CD14-positive monocyte (primary cell): Measurements from ENCODE around the gene ITGA3. TPM values are rescaled to one million over a fixed set of nuclear protein-coding genes. Genes with fewer than 3 reads are reported as not detected.

ENCODE experiments used
- DNase-seq, 3 donors: peaks; one replicate each; pipeline ENCODE4 v3.0.0-alpha.2; 2011 to 2022
- H2AFZ ChIP-seq: 2 replicates; pipeline ENCODE4 v1.6.0; 2012; ENCODE audit warnings: mild to moderate bottlenecking, low read depth, low read length, inconsistent platforms; ENCODE audit not compliant: insufficient read depth, poor library complexity, severe bottlenecking
- H3K27ac ChIP-seq, 2 donors: 1 replicate in 1 of 2; 2 replicates in 1 of 2; pipeline ENCODE4 v1.5.1; 2012 to 2013; ENCODE audit warnings: low read length in 2 of 2, control low read depth in 1 of 2, inconsistent platforms in 1 of 2, low read depth in 1 of 2, mild to moderate bottlenecking in 1 of 2
- H3K27me3 ChIP-seq, 2 donors: one replicate each; pipeline versions ENCODE4 v1.6.0 to v1.6.1; 2011 to 2013; ENCODE audit warnings: low read length in 2 of 2; ENCODE audit not compliant: control insufficient read depth in 2 of 2, insufficient read depth in 2 of 2
- H3K36me3 ChIP-seq, 2 donors: replicated peaks in 1 of 2; 1 replicate in 1 of 2; 2 replicates in 1 of 2; pipeline versions ENCODE4 v1.5.1 to v1.6.1; 2012 to 2013; ENCODE audit warnings: low read length in 2 of 2, control low read depth in 1 of 2, inconsistent platforms in 1 of 2, mild to moderate bottlenecking in 1 of 2; ENCODE audit not compliant: insufficient read depth in 2 of 2, control insufficient read depth in 1 of 2
- H3K4me1 ChIP-seq, 2 donors: 1 replicate in 1 of 2; 2 replicates in 1 of 2; pipeline versions ENCODE4 v1.5.1 to v1.6.1; 2012 to 2013; ENCODE audit warnings: low read length in 2 of 2, control low read depth in 1 of 2, inconsistent platforms in 1 of 2, mild to moderate bottlenecking in 1 of 2, moderate library complexity in 1 of 2; ENCODE audit not compliant: insufficient read depth in 2 of 2, control insufficient read depth in 1 of 2
- H3K4me2 ChIP-seq: replicated peaks from 2 replicates; pipeline ENCODE3; 2012; ENCODE audit warnings: low read length, moderate library complexity, mild to moderate bottlenecking; ENCODE audit not compliant: poor library complexity, severe bottlenecking; ENCODE audit errors: extremely low read depth
- H3K4me3 ChIP-seq, 3 experiments: fragments of 200-600 bp in 1 of 3; sonication (generic) in 1 of 3; replicated peaks in 1 of 3; 1 replicate in 2 of 3; 2 replicates in 1 of 3; pipeline ENCODE4 v1.5.1; 2011 to 2013; ENCODE audit warnings: low read length in 3 of 3, mild to moderate bottlenecking in 3 of 3, control low read depth in 2 of 3, low read depth in 2 of 3, inconsistent platforms in 1 of 3, moderate library complexity in 1 of 3
- H3K79me2 ChIP-seq: 2 replicates; pipeline ENCODE4 v1.6.0; 2012; ENCODE audit warnings: mild to moderate bottlenecking, control low read depth, inconsistent platforms, low read length, moderate library complexity; ENCODE audit not compliant: insufficient read depth
- H3K9ac ChIP-seq: 2 replicates; pipeline ENCODE4 v1.6.0; 2017; ENCODE audit warnings: low read length, mild to moderate bottlenecking; ENCODE audit not compliant: insufficient read depth, poor library complexity, severe bottlenecking
- H3K9me3 ChIP-seq, 2 donors: replicated peaks in 1 of 2; 1 replicate in 1 of 2; 2 replicates in 1 of 2; pipeline versions ENCODE4 v1.5.1 to v1.6.1; 2012 to 2013; ENCODE audit warnings: low read length in 2 of 2, control low read depth in 1 of 2; ENCODE audit not compliant: control insufficient read depth in 1 of 2, insufficient read depth in 1 of 2
- H4K20me1 ChIP-seq: 2 replicates; pipeline ENCODE4 v1.6.0; 2012; ENCODE audit warnings: mild to moderate bottlenecking, low read length, control low read depth, moderate library complexity; ENCODE audit not compliant: insufficient read depth
- H3K27ac Mint-ChIP-seq, 7 donors: one replicate each; pipeline ENCODE4 v1.8.0; 2020; ENCODE audit warnings: mild to moderate bottlenecking in 7 of 7, mixed read lengths in 7 of 7, moderate library complexity in 6 of 7, inconsistent platforms in 2 of 7
- H3K27me3 Mint-ChIP-seq, 3 donors: one replicate each; pipeline ENCODE4 v1.8.0; 2021 to 2022; ENCODE audit warnings: low read depth in 3 of 3, mild to moderate bottlenecking in 3 of 3, mixed read lengths in 3 of 3, moderate library complexity in 3 of 3, inconsistent platforms in 1 of 3
- H3K36me3 Mint-ChIP-seq, 2 donors: one replicate each; pipeline ENCODE4 v1.8.0; 2020; ENCODE audit warnings: mixed read lengths in 2 of 2, inconsistent platforms in 1 of 2, mild to moderate bottlenecking in 1 of 2
- H3K4me1 Mint-ChIP-seq: one replicate; pipeline ENCODE4 v1.8.0; 2020; ENCODE audit warnings: mild to moderate bottlenecking, mixed read lengths
- H3K4me3 Mint-ChIP-seq, 2 donors: one replicate each; pipeline ENCODE4 v1.8.0; 2020; ENCODE audit warnings: mild to moderate bottlenecking in 2 of 2, mixed read lengths in 2 of 2, moderate library complexity in 1 of 2
- H3K9me3 Mint-ChIP-seq, 7 donors: one replicate each; pipeline ENCODE4 v1.8.0; 2020 to 2022; ENCODE audit warnings: mixed read lengths in 7 of 7, mild to moderate bottlenecking in 6 of 7, moderate library complexity in 6 of 7, inconsistent platforms in 2 of 7
- WGBS: methylation state at CpG from one replicate; pipeline ENCODE4 v1.1.5; 2013; ENCODE audit warnings: missing lambda C conversion rate; ENCODE audit not compliant: insufficient coverage; 5-methylcytosine and 5-hydroxymethylcytosine counted together
- intact Hi-C, 2 donors: fragments of 100-400 bp; cut with micrococcal nuclease; formaldehyde crosslinking; loops; one replicate each; pipeline versions ENCODE4 v1.15.0 to v1.15.1; 2023
- polyA plus RNA-seq, 3 donors: library from polyadenylated mRNA; depleted of rRNA in 1 of 3; unstranded in 2 of 3; stranded (reverse) in 1 of 3; fragments of 300-500 nt in 2 of 3; fragments of >200 nt in 1 of 3; fragmentation: Illumina TruSeq in 2 of 3; gene quantifications; 1 replicate in 2 of 3; 2 replicates in 1 of 3; pipeline ENCODE4 v1.2.3, GENCODE V29; 2012 to 2021
- TF ChIP-seq, protein P1 (sequence below): fragments of 200-600 bp; IDR thresholded peaks from one replicate; pipeline ENCODE4 v1.8.0; 2022; ENCODE audit warnings: antibody characterized with exemption, mild to moderate bottlenecking

Gene ITGA3
- polyA plus RNA-seq, 3 donors: 0.31 to 0.36 TPM; not detected in 1

DNA sequence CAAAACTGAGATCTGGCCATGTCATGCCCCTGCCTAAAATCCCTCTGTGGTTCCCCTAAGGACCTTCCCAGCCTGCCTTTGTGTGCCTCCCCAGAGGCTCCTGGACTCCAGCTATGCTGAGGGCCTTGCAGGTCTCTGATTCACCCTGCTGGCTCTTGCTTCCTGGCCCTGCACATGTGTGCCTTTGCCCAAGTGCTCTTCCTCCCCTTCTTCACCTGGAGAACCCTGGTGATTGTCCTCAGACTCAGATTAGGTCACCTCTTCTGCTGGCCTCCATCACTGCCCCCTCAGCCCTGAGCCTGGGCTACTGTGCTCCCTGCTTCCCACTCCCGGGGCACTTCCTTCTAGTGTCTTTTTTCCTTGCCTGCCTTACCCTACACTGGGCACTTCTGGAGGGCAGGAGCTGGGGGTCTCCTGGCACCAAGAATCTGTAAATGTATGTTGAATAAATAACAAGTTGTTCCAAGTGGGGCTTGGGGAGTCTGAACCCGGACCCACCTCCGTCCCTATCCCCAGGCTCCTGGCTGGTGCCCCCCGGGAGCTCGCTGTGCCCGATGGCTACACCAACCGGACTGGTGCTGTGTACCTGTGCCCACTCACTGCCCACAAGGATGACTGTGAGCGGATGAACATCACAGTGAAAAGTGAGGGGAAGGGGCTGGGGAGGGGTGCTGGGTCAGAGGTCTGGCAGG is 7.8 kb downstream of the ITGA3 start:
- H3K27ac ChIP-seq: no peak overlapping the region
- Mint-ChIP-seq H3K27me3 (peaks cover 8 to 31% (median 13%) of the 10 kb centered on the region in 3 donors), H3K27ac (peak overlapping the region in 1 of 7 donors; percentile 7), H3K4me1 (peaks cover 10% of the 10 kb centered on the region), H3K9me3 (no peaks in the 10 kb centered on the region), H3K36me3 (no peaks in the 10 kb centered on the region), H3K4me3 (no peak overlapping the region)
- no peak overlapping the region for H2AFZ ChIP-seq
- no peak overlapping the region for H3K4me3 ChIP-seq
- peaks cover 0 to 5% of the 10 kb centered on the region in 2 donors for H3K27me3 ChIP-seq
- no peaks in the 10 kb centered on the region for H4K20me1 ChIP-seq
- WGBS: 89% methylated on average over 6 of the region's 8 CpGs
- H3K79me2 ChIP-seq: no peaks in the 10 kb centered on the region
- TF ChIP-seq, protein P1, sequence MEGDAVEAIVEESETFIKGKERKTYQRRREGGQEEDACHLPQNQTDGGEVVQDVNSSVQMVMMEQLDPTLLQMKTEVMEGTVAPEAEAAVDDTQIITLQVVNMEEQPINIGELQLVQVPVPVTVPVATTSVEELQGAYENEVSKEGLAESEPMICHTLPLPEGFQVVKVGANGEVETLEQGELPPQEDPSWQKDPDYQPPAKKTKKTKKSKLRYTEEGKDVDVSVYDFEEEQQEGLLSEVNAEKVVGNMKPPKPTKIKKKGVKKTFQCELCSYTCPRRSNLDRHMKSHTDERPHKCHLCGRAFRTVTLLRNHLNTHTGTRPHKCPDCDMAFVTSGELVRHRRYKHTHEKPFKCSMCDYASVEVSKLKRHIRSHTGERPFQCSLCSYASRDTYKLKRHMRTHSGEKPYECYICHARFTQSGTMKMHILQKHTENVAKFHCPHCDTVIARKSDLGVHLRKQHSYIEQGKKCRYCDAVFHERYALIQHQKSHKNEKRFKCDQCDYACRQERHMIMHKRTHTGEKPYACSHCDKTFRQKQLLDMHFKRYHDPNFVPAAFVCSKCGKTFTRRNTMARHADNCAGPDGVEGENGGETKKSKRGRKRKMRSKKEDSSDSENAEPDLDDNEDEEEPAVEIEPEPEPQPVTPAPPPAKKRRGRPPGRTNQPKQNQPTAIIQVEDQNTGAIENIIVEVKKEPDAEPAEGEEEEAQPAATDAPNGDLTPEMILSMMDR: no peak
- no peaks in the 10 kb centered on the region for H3K36me3 ChIP-seq
- H3K4me1 ChIP-seq: peaks cover 4% of the 10 kb centered on the region in 2 donors
- H3K9me3 ChIP-seq: no peaks in the 10 kb centered on the region
- H3K4me2 ChIP-seq: no peak overlapping the region
- DNase-seq: no peak
- H3K9ac ChIP-seq: no peak overlapping the region
- intact Hi-C loops: no loop called here

GRCh38 chr17:50064253-50065001 is 8.5 kb downstream of the ITGA3 start:
- Mint-ChIP-seq H3K27ac (peak overlapping the region in 1 of 7 donors; percentile 7), H3K36me3 (no peaks in the 10 kb centered on the region), H3K4me1 (peaks cover 10% of the 10 kb centered on the region), H3K27me3 (peaks cover 7 to 25% (median 12%) of the 10 kb centered on the region in 3 donors), H3K4me3 (peak overlapping the region in 1 of 2 donors; percentile 14), H3K9me3 (no peaks in the 10 kb centered on the region)
- Histone ChIP-seq H3K79me2 (no peaks in the 10 kb centered on the region), H2AFZ (peak overlapping the region; percentile 59), H3K4me3 (no peak overlapping the region), H3K9me3 (no peaks in the 10 kb centered on the region), H3K4me2 (no peak overlapping the region), H3K27ac (no peak overlapping the region), H4K20me1 (no peaks in the 10 kb centered on the region), H3K9ac (no peak overlapping the region), H3K36me3 (no peaks in the 10 kb centered on the region), H3K27me3 (no peaks in the 10 kb centered on the region), H3K4me1 (peaks cover 4% of the 10 kb centered on the region in 2 donors)
- WGBS: 39% methylated on average over 14 of the region's 20 CpGs
- DNase-seq: peak; percentile 4 to 50 (median 13)
- TF ChIP-seq, protein P1: no peak
- intact Hi-C loops: no loop called here
